ENCODE data around the gene SLC8B1.

- TF ChIP-seq CTCF (conservative IDR thresholded peaks at IDR 0.05; ENCODE audit: low read depth, low read length), result no peak
- no peak for TF ChIP-seq BHLHE40 (IDR thresholded peaks at IDR 0.05; ENCODE audit: low read depth, low read length)
- TF ChIP-seq RAD21 (IDR thresholded peaks at IDR 0.05; ENCODE audit: low read length), result no peak
- no peak for TF ChIP-seq USF2 (IDR thresholded peaks at IDR 0.05; ENCODE audit: low read depth, low read length)
- no peak for TF ChIP-seq POLR2A (IDR thresholded peaks at IDR 0.05; ENCODE audit: low read depth, low read length)
- TF ChIP-seq FOS (IDR thresholded peaks at IDR 0.05; ENCODE audit: low read depth, low read length), result no peak
Measured at GRCh38 chr12:113329022-113329790, 5.7 kb downstream of the SLC8B1 start.

Data from IMR-90 (cell line).